SK-N-SH treated with all-trans-retinoic acid at 6 μM for 48 hours (cell line): ENCODE measurements around the gene DDN.

ENCODE experiments used
- ATAC-seq: fragments of 200-7000 bp; cut with Tn5 transposase; 3 replicates; pipeline ENCODE4 v1.9.1; 2020; ENCODE audit warnings: mild to moderate bottlenecking, moderate library complexity
- ARNTL ChIP-seq: fragments of 450-650 bp; formaldehyde crosslinking; IDR thresholded peaks from 2 replicates; pipeline ENCODE4 v1.5.0; 2020; ENCODE audit warnings: low read depth, mild to moderate bottlenecking, moderate library complexity, borderline replicate concordance
- BACH2 ChIP-seq: fragments of 250-450 bp; sonication (Bioruptor Pico); IDR thresholded peaks from 2 replicates; pipeline ENCODE4 v1.9.0; 2021; ENCODE audit warnings: mild to moderate bottlenecking, borderline replicate concordance
- CREB5 ChIP-seq: fragments of 250-450 bp; sonication (Bioruptor Pico); IDR thresholded peaks from 2 replicates; pipeline ENCODE4 v1.5.1; 2020; ENCODE audit warnings: low read depth, mild to moderate bottlenecking, moderate library complexity
- CSDC2 ChIP-seq: fragments of 250-450 bp; sonication (Bioruptor Pico); IDR thresholded peaks from 2 replicates; pipeline ENCODE4 v1.5.0; 2020; ENCODE audit warnings: mild to moderate bottlenecking, moderate library complexity
- GLIS3 ChIP-seq: fragments of 250-450 bp; sonication (Bioruptor Pico); IDR thresholded peaks from 2 replicates; pipeline ENCODE4 v1.5.0; 2020; ENCODE audit warnings: mild to moderate bottlenecking, moderate library complexity
- ISL1 ChIP-seq: fragments of 250-450 bp; sonication (Bioruptor Pico); IDR thresholded peaks from 2 replicates; pipeline ENCODE4 v2.1.2; 2022; ENCODE audit warnings: mild to moderate bottlenecking, moderate library complexity
- OSR1 ChIP-seq: fragments of 250-450 bp; sonication (Bioruptor Pico); IDR thresholded peaks from 2 replicates; pipeline ENCODE4 v1.8.0; 2022; ENCODE audit warnings: moderate library complexity, mild to moderate bottlenecking, inconsistent platforms
- PATZ1 ChIP-seq: fragments of 250-450 bp; sonication (Bioruptor Pico); IDR thresholded peaks from 2 replicates; pipeline ENCODE4 v1.8.0; 2020; ENCODE audit warnings: mild to moderate bottlenecking, moderate library complexity, borderline replicate concordance
- POU6F1 ChIP-seq: fragments of 250-450 bp; sonication (Bioruptor Pico); IDR thresholded peaks from 2 replicates; pipeline ENCODE4 v1.8.0; 2021; ENCODE audit warnings: low read depth, mild to moderate bottlenecking, moderate library complexity, borderline replicate concordance
- PPARA ChIP-seq: fragments of 250-450 bp; sonication (Bioruptor Pico); IDR thresholded peaks from 2 replicates; pipeline ENCODE4 v1.5.0; 2020; ENCODE audit warnings: mild to moderate bottlenecking, borderline replicate concordance
- RARB ChIP-seq: fragments of 250-450 bp; sonication (Bioruptor Pico); IDR thresholded peaks from 2 replicates; pipeline ENCODE4 v1.8.0; 2021; ENCODE audit warnings: mild to moderate bottlenecking, moderate library complexity
- TCF4 ChIP-seq: fragments of 250-450 bp; sonication (Bioruptor Pico); IDR thresholded peaks from 2 replicates; pipeline ENCODE4 v1.8.0; 2021; ENCODE audit warnings: mild to moderate bottlenecking, moderate library complexity, borderline replicate concordance
- TOX ChIP-seq: fragments of 250-450 bp; sonication (Bioruptor Pico); IDR thresholded peaks from 2 replicates; pipeline ENCODE4 v1.8.0; 2021; ENCODE audit warnings: mild to moderate bottlenecking, moderate library complexity, borderline replicate concordance
- TSHZ2 ChIP-seq: fragments of 250-450 bp; sonication (Bioruptor Pico); IDR thresholded peaks from 2 replicates; pipeline ENCODE4 v1.5.0; 2020; ENCODE audit warnings: mild to moderate bottlenecking, moderate library complexity
- ZC3H10 ChIP-seq: fragments of 250-450 bp; sonication (Bioruptor Pico); IDR thresholded peaks from 2 replicates; pipeline ENCODE4 v1.5.1; 2021; ENCODE audit warnings: mild to moderate bottlenecking, moderate library complexity
- ZFP3 ChIP-seq: fragments of 250-450 bp; sonication (Bioruptor Pico); IDR thresholded peaks from 2 replicates; pipeline ENCODE4 v1.5.0; 2020; ENCODE audit warnings: mild to moderate bottlenecking, moderate library complexity
- ZFP30 ChIP-seq: fragments of 450-650 bp; formaldehyde crosslinking; IDR thresholded peaks from 2 replicates; pipeline ENCODE4 v1.5.0; 2022; ENCODE audit warnings: mild to moderate bottlenecking, moderate library complexity
- ZNF565 ChIP-seq: fragments of 450-650 bp; formaldehyde crosslinking; conservative IDR thresholded peaks from 2 replicates; pipeline ENCODE4 v1.5.0; 2020; ENCODE audit warnings: low read depth, mild to moderate bottlenecking, moderate library complexity
- ZNF70 ChIP-seq: fragments of 450-650 bp; formaldehyde crosslinking; IDR thresholded peaks from 2 replicates; pipeline ENCODE4 v1.5.0; 2020; ENCODE audit warnings: mild to moderate bottlenecking, moderate library complexity

Gene DDN

GRCh38 chr12:49025463-49025862 is 26.3 kb upstream of the DDN start (continued):
- TF ChIP-seq TSHZ2 (CRISPR knock-in tag) (no peak), TCF4 (no peak)

- TF ChIP-seq ARNTL (no peak), POU6F1 (no peak)
- no peak for ATAC-seq
Observed at GRCh38 chr12:49024543-49024942, 25.4 kb upstream of the DDN start.

- ATAC-seq = no peak
- no peak for TF ChIP-seq PATZ1 (CRISPR knock-in tag)
- no peak for TF ChIP-seq OSR1
- TF ChIP-seq RARB (CRISPR knock-in tag) = no peak
- no peak for TF ChIP-seq POU6F1
- no peak for TF ChIP-seq BACH2
- TF ChIP-seq TSHZ2 (CRISPR knock-in tag) = no peak
- TF ChIP-seq PPARA = no peak
- no peak for TF ChIP-seq TOX (CRISPR knock-in tag)
- no peak for TF ChIP-seq ARNTL
- TF ChIP-seq CSDC2 (CRISPR knock-in tag) = no peak
- TF ChIP-seq ZFP30 (CRISPR knock-in tag) = no peak
- no peak for TF ChIP-seq TCF4
- no peak for TF ChIP-seq GLIS3
- TF ChIP-seq ISL1 (CRISPR knock-in tag) = no peak
- no peak for TF ChIP-seq ZC3H10 (CRISPR knock-in tag)
- no peak for TF ChIP-seq ZNF70 (CRISPR knock-in tag)
- TF ChIP-seq CREB5 (CRISPR knock-in tag) = no peak
- TF ChIP-seq ZNF565 (CRISPR knock-in tag) = no peak
- TF ChIP-seq ZFP3 (CRISPR knock-in tag) = no peak
Observed at GRCh38 chr12:49023812-49024211, 24.6 kb upstream of the DDN start.
